Measurements from ENCODE around the gene CASZ1. TPM values are rescaled to one million over a fixed set of nuclear protein-coding genes. Genes with fewer than 3 reads are reported as not detected.

CASZ1 gene
- total RNA-seq, 2 donors from 2014 or later = 45.0 to 56.0 TPM

- no peaks in the 10 kb centered on the region for H3K27me3 ChIP-seq
- H3K9me3 ChIP-seq = no peaks in the 10 kb centered on the region
- no peak for TF ChIP-seq CTCF (IDR thresholded peaks at IDR 0.05)
- H3K36me3 ChIP-seq = no peaks in the 10 kb centered on the region
- H3K4me3 ChIP-seq = no peak overlapping the region
- no peak overlapping the region for H3K9ac ChIP-seq (ENCODE audit: low read depth in 2 of 2, low read length in 2 of 2)
- intact Hi-C loops (cut with DNase I) = no loop called here
- peaks cover 8% of the 10 kb centered on the region for H3K4me1 ChIP-seq
- no peak for DNase-seq
- H3K27ac ChIP-seq = no peak overlapping the region
These were observed 78.4 kb downstream of the CASZ1 start for GRCh38 chr1:10718083-10718415.

- Histone ChIP-seq H3K9me3 (no peaks in the 10 kb centered on the region), H3K27me3 (no peaks in the 10 kb centered on the region), H3K27ac (no peak overlapping the region), H3K36me3 (no peaks in the 10 kb centered on the region), H3K4me1 (peaks cover 8% of the 10 kb centered on the region), H3K9ac (ENCODE audit: low read depth in 2 of 2, low read length in 2 of 2) (no peak overlapping the region), H3K4me3 (no peak overlapping the region)
- intact Hi-C loops (cut with DNase I) = no loop called here
- DNase-seq = no peak
- no peak for TF ChIP-seq CTCF (IDR thresholded peaks at IDR 0.05)
These were observed 79.0 kb downstream of the CASZ1 start for GRCh38 chr1:10717296-10718082.

GRCh38 chr1:10716840-10717239, 79.6 kb downstream of the CASZ1 start:
- Histone ChIP-seq H3K9me3 (no peaks in the 10 kb centered on the region), H3K9ac (ENCODE audit: low read depth in 2 of 2, low read length in 2 of 2) (no peak overlapping the region)
- no peak for DNase-seq

GRCh38 chr1:10714337-10715114, 81.9 kb downstream of the CASZ1 start:
- Histone ChIP-seq H3K9me3 (no peaks in the 10 kb centered on the region), H3K9ac (ENCODE audit: low read depth in 2 of 2, low read length in 2 of 2) (no peak overlapping the region), H3K36me3 (no peaks in the 10 kb centered on the region), H3K4me1 (peaks cover 8% of the 10 kb centered on the region), H3K27ac (no peak overlapping the region), H3K27me3 (no peaks in the 10 kb centered on the region), H3K4me3 (no peak overlapping the region)
- no peak for TF ChIP-seq CTCF (IDR thresholded peaks at IDR 0.05)
- no peak for DNase-seq
- intact Hi-C loops (cut with DNase I) = no loop called here

More at GRCh38 chr1:10716840-10717239, 79.6 kb downstream of the CASZ1 start:
- H3K4me1 ChIP-seq = peaks cover 8% of the 10 kb centered on the region
- H3K27ac ChIP-seq = no peak overlapping the region
- H3K4me3 ChIP-seq = no peak overlapping the region
- H3K36me3 ChIP-seq = no peaks in the 10 kb centered on the region
- intact Hi-C loops (cut with DNase I) = no loop called here
- no peaks in the 10 kb centered on the region for H3K27me3 ChIP-seq
- no peak for TF ChIP-seq CTCF (IDR thresholded peaks at IDR 0.05)

- Histone ChIP-seq H3K9ac (ENCODE audit: low read depth in 2 of 2, low read length in 2 of 2) (no peak overlapping the region), H3K9me3 (no peaks in the 10 kb centered on the region), H3K4me3 (no peak overlapping the region), H3K27ac (no peak overlapping the region), H3K27me3 (no peaks in the 10 kb centered on the region), H3K36me3 (no peaks in the 10 kb centered on the region), H3K4me1 (peaks cover 8% of the 10 kb centered on the region)
- no peak for DNase-seq
- TF ChIP-seq CTCF (IDR thresholded peaks at IDR 0.05) = no peak
- intact Hi-C loops (cut with DNase I) = no loop called here
These were observed 82.8 kb downstream of the CASZ1 start for GRCh38 chr1:10713614-10714013.

Measured in colonic mucosa (tissue), 4 donors.